Measurements from ENCODE around the gene ZNF282. TPM values are rescaled to one million over a fixed set of nuclear protein-coding genes. Genes with fewer than 3 reads are reported as not detected.

The ZNF282 gene
- total RNA-seq: 10 to 100 TPM; 11.5 to 13.3 TPM
- long read RNA-seq, partial matches to known transcripts: 0 of 1 reads
- long read RNA-seq, other reads (novel, unspliced or antisense): 1 of 1 reads

DNA sequence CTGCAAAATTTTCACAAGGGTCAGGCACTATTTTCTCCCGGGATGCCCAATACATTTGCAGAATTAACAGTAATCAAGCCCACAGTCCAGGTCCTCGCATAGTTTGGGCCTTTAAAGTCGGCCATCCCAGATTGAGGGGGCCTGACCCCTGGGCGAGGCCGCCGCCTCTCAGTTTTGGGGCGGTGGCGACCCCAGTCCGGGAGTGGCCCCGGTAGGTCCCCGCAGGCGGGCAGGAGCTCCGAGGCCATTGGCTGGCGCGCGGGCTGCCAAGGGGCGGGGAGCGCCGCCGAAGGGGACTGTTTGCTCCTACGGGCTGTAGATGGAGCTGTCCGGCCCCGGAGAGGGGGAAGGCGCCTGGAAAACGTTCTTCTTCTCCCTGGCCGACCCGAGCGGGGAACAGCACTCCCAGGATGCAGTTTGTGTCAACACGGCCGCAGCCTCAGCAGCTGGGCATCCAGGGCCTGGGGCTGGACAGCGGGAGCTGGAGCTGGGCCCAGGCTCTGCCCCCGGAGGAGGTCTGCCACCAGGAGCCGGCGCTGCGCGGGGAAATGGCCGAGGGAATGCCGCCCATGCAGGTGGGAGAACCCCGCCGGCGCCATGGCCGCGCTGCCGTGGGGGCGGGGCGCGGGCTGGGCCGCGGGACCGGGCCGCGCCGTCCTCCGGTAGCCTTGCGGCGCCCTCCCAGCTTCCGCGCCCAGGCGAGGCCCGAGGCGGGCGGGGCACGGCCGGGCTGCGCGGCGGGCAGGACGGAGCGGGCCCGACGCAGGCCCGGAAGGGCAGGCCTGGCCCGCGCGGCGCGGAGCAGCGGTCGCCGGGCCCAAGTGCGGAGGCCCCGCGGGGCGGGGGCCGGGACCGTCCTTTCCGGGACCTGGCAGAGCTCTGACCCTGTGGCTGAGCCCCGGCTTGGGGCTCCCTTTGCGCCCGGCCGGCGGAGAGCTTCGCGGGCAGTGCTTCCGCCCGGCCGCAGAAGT is at the start of gene ZNF282:
ZNF282 (plus strand) TSS at position 367 of the 971 bp plus-strand sequence; CDS start at position 411, 44 bp downstream.
- intact Hi-C loops (cut with DNase I): no loop called here
- peak; percentile 97 to 98 for ATAC-seq

DNA sequence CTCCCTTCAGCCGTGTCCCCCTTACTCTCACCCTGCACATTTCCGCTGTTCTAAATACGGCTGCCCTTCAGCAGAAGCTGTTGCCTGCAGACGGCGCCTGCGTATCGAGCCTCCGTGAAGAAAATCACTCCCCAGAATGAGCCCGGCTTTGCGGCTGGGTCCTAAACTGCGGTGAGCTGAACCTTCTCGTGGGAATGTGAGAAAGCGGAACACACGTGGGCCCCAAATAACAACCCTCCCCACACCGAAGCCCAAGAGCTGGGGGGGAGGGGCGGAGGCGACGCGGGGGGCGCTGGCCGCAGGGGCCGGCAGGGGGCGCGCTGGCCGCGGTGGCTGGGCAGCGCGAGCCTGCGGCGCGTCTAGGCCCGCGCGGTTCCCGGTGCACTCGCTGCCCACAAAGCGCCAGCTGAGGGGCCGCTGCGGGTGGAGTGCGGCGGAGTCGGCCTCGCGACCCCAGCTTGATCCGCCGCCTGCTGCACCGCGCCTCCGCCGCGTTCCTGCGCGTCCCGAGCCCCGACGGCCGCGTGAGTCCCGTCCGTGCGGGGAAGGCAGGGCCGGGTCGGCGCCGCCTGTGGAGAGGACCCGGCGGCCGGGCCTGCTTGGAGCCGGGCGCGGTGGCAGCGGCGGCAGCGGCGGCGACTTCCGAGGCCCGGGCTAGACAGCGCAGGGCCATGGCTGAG is 48.1 kb upstream of the ZNF282 start, which contains the start of gene ZNF398:
ZNF398 (plus strand) TSS at position 382 of the 680 bp plus-strand sequence; CDS start at position 672, 290 bp downstream.
- intact Hi-C loops (cut with DNase I): loop anchor here in 1 of 2 donors (2.0 kb wide), 1 partner anchor 20 kb away; the partner anchor contains the start of gene ZNF425
- ATAC-seq: peak; percentile 90 to 96
- peak; percentile 82 for DNase-seq

More for the DNA sequence above, at the start of gene ZNF282:
- peak; percentile 92 for DNase-seq

DNA sequence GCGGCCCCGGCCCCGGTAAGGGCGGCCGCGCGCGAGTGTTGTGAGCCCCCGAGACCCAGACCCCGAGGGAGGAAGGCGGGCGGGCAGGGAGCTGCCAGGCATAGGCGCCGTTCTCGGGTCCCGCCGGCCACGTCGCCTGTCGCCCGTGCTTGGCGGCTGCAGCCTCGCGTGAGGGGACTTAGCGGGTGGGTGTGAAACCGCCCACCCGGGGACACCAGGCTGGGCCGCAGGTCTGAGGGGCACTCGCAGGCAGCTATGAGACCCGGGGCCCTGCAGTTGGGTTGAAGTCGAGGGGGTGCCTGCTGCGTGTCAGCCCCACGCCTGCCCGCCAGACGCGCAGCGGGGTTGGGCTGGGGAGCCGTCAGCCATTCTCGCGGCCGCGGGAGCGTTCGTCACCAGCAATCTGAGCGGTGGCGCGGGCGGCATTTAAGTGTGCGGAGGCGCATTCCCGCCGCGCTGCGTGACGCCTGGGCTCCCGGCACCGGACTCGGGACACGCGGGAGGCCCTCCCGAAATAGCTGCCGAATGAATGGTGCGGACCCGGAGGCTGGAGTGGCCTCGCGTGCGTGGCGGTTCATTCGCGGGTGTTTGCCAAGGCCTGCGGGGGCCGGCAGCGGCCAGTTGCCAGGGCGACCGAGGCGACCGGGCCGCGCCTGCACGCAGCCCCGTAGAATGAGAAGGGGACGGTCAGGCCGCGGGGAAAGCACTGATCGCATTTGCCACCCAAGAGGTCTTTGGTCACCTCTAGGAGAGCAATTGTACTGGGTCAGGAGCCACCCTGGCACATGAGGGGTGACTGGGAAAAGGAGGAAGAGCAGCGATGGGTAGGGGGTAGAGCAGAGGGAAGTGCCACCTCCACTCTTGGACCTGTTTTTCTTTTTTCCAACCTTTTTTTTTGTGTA is 47.3 kb upstream of the ZNF282 start:
- intact Hi-C loops (cut with DNase I): loop anchor here in 1 of 2 donors (2.0 kb wide), 1 partner anchor 21 kb away; the partner anchor contains the start of gene ZNF425
- DNase-seq: peak; percentile 67
- ATAC-seq: peak; percentile 64 to 73

DNA sequence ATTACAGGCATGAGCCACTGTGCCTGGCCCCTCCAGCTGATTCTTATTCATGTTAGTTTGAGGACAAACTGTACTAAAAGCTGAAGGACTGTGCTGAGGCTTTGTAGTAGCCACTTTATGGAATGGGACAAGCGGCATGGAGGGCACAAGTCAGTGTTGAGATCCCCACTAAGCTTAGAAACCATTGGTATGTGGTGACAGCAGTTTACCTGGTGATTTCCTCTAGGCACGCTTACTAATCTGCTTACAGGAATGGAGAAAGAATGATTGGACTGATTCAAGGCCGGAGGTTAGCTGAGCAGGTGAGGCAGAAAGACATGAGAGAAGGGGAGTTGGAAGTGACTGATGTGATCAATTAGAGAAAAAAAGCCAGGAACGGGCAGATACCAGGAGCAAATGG is 44.4 kb upstream of the ZNF282 start:
- no peak for DNase-seq
- intact Hi-C loops (cut with DNase I): no loop called here
- no peak for ATAC-seq

DNA sequence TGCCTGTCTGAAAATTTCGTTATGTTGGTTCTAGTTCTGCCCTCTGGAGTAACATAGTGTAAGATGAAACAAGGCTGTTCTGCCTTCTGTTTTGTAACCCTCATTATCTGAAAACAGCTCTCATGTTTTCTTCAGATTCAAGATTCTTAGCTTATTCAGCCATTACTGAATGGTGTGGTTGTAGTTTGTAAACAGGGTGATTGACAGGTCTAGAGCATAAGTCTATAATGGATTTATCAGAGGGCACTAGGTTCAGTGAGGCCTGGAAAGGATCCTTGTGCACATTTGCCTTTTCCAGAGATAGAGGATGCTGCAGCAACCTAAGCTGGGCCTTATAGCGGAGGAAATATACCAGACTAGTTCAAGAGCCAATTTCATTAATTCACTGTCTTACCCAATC is 42.0 kb upstream of the ZNF282 start:
- no peak for DNase-seq
- intact Hi-C loops (cut with DNase I): no loop called here
- ATAC-seq: no peak

DNA sequence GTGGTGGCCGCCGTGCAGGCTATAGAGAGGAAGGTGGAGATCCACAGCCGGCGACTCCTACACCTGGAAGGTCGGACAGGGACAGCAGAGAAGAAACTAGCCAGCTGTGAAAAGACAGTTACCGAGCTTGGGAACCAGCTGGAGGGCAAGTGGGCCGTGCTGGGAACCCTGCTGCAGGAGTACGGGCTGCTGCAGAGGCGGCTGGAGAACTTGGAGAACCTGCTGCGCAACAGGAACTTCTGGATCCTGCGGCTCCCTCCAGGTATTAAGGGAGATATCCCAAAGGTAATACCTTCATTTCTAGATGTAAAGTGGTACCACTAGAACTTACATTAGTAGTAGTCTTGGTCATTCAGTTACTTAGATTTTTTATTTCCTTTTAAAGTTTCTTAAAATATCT is 41.3 kb upstream of the ZNF282 start:
- ATAC-seq (no peak), DNase-seq (no peak)
- intact Hi-C loops (cut with DNase I): no loop called here

DNA sequence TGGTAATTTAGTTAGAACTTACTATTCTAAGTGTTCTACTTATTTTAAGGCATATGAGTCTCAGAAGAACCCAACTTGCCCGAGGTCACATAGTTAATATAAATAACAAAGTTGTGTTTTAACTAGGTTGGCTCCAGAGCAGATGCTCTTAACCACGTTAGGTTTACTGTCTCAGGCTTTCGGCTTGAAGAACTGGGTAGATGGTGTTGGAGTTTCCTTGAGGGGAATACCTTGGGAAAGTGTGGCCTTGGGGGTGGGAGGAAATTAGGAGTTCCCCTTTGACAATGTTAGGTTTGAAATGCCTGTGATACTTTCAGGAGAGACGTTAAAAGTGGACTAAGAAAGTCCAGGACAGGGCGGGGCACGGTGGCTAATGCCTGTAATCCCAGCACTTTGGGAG is 38.4 kb upstream of the ZNF282 start:
- ATAC-seq (no peak), DNase-seq (no peak)
- intact Hi-C loops (cut with DNase I): no loop called here

DNA sequence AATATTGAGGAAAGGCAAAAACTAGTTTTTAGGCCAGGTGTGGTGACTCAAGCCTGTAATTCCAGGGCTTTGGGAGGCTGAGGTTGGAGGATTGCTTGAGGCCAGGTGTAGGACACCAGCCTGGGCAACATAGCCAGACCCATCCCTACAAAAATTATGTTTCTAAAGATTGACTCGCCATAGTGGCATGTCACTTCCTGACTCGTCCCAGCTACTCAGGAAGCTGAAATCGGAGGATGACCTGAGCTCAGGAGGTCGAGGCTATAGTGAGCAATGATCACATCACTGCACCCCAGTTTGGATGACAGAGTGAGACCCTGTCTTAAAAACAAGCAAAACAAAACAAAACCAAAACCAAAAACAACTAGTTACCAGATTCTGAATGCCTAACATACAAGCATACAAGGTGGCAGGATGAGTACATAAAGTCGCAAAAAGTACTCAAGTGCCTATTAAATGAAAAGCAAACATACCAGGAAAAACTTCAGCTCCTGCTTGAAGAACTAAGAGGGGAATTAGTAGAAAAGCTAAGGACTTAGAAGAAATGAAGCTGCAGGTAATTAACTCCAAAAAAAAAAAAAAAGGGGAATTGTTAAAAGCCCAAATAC is 34.0 kb upstream of the ZNF282 start:
- intact Hi-C loops (cut with DNase I): no loop called here
- DNase-seq (no peak), ATAC-seq (no peak)

DNA sequence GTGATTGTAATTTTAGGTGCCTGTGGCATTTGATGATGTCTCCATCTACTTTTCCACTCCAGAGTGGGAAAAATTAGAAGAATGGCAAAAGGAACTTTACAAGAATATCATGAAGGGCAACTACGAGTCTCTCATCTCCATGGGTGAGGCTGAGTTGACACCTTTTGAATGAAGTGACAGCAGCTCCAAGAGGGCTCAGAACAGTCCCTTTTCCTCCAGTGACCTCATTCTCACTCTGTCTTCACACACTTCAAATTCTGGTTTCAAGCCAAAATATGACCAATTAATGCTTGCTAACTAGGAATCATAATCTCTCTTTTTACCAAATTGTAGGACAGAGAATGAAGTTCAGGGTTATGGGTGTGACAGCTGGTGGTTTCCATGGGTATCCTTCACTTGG is 29.2 kb upstream of the ZNF282 start:
- intact Hi-C loops (cut with DNase I): no loop called here
- DNase-seq: no peak
- peak in 1 of 2 donors; percentile 49 for ATAC-seq

DNA sequence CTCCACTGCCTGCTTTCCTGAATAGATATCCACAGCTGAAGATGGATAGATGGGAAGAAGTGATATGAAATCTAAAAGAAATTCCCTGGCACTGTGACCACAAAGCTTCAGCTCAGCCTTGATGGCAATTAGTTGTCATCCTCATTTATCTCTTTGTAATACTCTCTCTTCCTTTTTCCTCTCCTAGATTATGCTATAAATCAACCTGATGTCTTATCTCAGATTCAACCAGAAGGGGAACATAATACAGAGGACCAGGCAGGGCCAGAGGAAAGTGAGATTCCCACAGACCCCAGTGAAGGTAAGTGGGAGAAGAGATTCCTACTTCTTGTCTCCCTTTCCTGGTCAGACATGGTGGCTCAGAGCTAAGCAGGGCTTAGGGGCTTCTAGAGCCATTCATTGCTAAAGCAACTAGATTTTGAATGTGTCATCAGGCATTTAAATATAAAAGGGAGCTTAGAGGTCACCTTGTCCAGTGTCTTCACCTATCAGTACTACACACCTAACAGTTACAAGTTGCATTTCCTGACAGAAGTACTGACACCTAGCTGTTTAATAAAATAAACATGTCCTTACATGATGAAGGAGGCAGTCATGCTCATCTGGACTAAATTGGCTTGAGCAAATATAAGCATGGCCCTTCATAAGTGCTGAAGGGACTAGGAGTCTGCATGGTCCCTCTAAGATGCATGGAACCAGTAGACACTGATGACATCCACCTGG is 28.6 kb upstream of the ZNF282 start:
- intact Hi-C loops (cut with DNase I): no loop called here

DNA sequence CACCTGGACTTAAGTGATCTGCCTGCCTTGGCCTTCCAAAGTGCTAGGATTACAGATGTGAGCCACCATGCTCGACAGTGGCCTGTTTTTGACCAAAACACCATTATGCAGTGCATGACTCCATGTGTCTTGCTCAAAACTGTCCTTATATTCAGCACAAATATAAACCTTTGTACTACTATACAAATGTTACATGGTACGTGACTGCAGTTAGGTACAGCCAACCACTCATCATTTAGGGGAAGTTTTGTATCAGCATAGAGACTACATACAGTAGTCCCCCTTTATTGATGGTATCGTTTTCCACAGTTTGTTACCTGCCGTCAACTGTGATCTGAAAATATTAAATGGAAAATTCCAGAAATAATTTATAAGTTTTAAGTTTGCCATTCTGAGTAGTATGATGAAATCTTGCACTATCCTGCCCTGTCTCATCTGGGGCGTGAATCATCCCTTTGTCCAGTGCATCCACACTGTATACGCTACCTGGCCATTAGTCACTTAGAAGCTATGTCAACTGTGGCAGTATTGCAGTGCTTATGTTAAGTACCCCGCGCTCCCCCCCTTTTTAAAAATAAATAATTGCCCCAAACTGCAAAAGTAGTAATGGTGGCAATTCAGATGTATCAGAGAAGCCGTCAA is 23.3 kb upstream of the ZNF282 start:
- ATAC-seq (no peak), DNase-seq (no peak)
- intact Hi-C loops (cut with DNase I): no loop called here

More for the DNA sequence above, 28.6 kb upstream of the ZNF282 start:
- DNase-seq (no peak), ATAC-seq (no peak)

DNA sequence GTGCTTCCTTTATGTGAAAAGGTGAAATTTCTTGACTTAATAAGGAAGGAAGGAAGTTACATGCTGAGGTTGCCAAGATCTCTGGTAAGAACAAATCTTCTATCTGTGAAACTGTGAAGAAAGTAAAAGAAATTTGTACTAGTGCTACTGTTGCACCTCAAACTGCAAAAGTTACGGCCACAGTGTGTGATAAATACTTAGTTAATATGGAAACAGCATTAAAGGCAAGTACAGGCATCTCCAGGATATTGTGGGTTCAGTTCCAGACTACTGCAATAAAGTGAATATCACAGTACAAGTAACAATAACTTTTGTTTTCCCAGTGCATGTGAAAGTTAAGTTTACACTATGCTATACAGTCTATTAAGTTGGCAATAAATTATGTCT is 22.8 kb upstream of the ZNF282 start:
- no peak for DNase-seq
- no peak for ATAC-seq
- intact Hi-C loops (cut with DNase I): no loop called here

DNA sequence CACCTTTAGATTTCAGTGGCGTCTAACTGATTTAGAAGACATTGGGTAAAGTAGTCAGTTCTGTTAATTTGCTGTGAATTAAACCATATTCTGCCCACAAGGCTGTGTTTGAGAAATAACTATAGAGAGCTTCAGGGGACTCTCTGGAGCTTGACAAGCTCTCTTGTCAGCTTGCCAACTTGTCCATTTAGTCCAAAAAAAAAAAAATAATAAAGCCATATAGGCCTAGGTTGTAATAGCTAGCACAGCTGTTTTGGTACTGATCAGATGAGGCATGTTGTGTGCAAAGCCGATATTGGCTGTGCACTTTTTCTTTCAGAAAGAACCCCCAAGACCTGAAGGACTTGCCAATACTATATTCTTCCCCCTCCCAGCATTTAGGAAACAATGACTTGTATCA is 20.2 kb upstream of the ZNF282 start:
- DNase-seq (no peak), ATAC-seq (no peak)
- intact Hi-C loops (cut with DNase I): no loop called here

DNA sequence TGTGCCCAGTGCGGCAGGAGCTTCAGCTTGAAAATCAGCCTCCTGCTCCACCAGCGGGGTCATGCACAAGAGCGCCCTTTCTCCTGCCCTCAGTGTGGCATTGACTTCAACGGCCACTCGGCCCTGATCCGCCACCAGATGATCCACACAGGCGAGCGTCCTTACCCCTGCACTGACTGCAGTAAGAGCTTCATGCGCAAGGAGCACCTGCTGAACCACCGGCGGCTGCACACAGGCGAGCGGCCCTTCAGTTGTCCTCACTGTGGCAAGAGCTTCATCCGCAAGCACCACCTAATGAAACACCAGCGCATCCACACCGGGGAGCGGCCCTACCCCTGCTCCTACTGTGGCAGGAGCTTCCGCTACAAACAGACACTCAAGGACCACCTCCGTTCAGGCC is 16.1 kb upstream of the ZNF282 start:
- ATAC-seq (no peak), DNase-seq (no peak)
- intact Hi-C loops (cut with DNase I): no loop called here

DNA sequence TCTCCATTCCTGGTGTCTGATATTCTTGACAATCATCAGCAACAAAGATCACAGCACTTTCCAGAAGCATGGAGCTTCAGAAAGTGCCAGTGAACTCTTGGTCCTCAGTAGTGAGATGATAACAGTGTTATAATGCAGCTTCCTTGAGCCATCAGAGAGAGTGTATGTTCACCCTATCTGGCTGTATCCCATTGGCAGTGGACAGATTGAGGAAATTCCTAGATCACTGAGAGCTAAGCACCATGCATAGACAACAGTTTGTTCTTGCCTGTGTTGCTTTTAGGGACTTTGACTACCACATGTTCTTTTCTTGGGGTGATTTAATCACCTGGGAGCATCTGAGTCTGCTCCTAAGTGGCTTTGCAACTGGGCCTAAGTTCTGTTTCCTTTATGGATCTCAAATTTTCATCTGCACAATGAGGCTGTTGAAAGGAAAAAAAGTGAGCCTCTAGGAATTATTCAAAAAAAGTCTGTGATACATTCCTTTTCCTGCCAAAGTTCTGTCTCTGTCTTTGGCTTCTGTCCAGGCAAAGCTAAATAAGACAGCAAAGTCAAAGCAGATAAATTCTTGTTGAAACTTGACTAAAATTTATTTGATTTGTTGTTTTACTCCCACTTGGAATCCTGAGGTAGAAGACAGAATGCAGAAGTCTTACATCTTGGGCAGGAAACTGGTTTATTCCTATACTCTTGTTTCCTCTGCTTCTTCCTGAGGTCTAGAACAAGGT is 14.5 kb upstream of the ZNF282 start:
- intact Hi-C loops (cut with DNase I): no loop called here
- DNase-seq (no peak), ATAC-seq (peak in 1 of 2 donors; percentile 44)

DNA sequence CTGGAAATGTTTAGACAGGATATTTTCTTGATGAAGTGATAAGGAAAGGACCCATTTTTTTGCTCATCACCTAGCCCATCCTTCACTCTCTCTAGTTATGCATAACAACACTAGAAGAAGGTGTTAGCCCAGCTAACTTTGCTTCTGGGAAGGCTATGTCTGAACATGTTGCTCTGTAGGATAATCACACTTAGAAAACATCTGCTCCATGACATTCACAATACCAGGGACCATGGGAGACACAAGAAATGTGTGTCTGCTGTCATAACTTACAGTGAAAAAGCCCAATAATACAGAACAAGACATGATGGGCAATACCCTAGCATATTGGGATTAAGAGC is 13.9 kb upstream of the ZNF282 start:
- DNase-seq (no peak), ATAC-seq (no peak)
- intact Hi-C loops (cut with DNase I): no loop called here

DNA sequence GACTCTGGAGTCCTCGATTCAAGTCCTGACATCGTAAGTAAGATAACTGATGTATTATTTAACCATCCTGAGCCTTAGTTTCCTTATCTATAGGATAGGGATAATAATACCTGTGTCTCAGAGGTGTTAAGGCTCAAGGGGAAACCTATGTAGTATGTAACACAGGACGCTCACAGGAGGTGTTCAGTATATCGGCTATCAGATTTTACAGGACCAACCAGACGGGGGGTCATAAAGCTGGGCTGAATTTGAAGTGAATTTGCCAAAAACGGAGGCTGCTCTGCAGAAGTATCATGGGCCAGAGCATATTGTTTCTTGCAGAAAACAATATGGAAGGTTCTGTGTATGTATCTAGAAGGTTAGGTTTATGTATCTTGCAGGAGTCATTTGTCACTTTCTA is 11.1 kb upstream of the ZNF282 start:
- intact Hi-C loops (cut with DNase I): no loop called here
- ATAC-seq: no peak
- DNase-seq: no peak
